Endothelial cell (in vitro differentiated cells): ENCODE results near the gene RAD51B. TPM values are rescaled to one million over a fixed set of nuclear protein-coding genes. Genes with fewer than 3 reads are reported as not detected.

Experiments
- DNase-seq: peaks from one replicate; pipeline ENCODE4 v3.0.0; 2021; ENCODE audit warnings: low spot score
- H3K27ac Mint-ChIP-seq: one replicate; pipeline ENCODE4 v1.8.0; 2021; ENCODE audit warnings: mixed read lengths, inconsistent platforms; ENCODE audit not compliant: unreplicated experiment
- H3K27me3 Mint-ChIP-seq: one replicate; pipeline ENCODE4 v1.8.0; 2021; ENCODE audit warnings: mild to moderate bottlenecking, moderate library complexity, mixed read lengths, inconsistent platforms; ENCODE audit not compliant: unreplicated experiment
- H3K36me3 Mint-ChIP-seq: one replicate; pipeline ENCODE4 v1.8.0; 2021; ENCODE audit warnings: mild to moderate bottlenecking, low read depth, mixed read lengths, inconsistent platforms; ENCODE audit not compliant: unreplicated experiment
- H3K4me1 Mint-ChIP-seq: one replicate; pipeline ENCODE4 v1.8.0; 2021; ENCODE audit warnings: mild to moderate bottlenecking, mixed read lengths, inconsistent platforms; ENCODE audit not compliant: unreplicated experiment
- H3K4me3 Mint-ChIP-seq: one replicate; pipeline ENCODE4 v1.8.0; 2021; ENCODE audit warnings: mild to moderate bottlenecking, mixed read lengths, inconsistent platforms; ENCODE audit not compliant: unreplicated experiment
- H3K9me3 Mint-ChIP-seq: one replicate; pipeline ENCODE4 v1.8.0; 2021; ENCODE audit warnings: mixed read lengths, inconsistent platforms; ENCODE audit not compliant: unreplicated experiment
- CTCF ChIP-seq: fragments of 200-600 bp; sonication (generic); IDR thresholded peaks from one replicate; pipeline ENCODE4 v1.5.0; 2021; ENCODE audit warnings: antibody characterized with exemption; ENCODE audit not compliant: unreplicated experiment
- total RNA-seq: library from RNA; stranded (reverse); fragmentation: NEBNext Ultra II Directional; extraction: Animal tissue kit (Norgen Biotek cat#: 25700); gene quantifications from one replicate; pipeline ENCODE4 v1.2.1, GENCODE V29; 2021; ENCODE audit not compliant: unreplicated experiment

RAD51B gene
- total RNA-seq, 1 donor from 2014 or later = 23.5 TPM

GRCh38 chr14:68407825-68408224 lies 588.2 kb downstream of the RAD51B start:
- Mint-ChIP-seq H3K36me3 (no peaks in the 10 kb centered on the region), H3K4me3 (no peak overlapping the region), H3K27ac (no peak overlapping the region), H3K9me3 (no peaks in the 10 kb centered on the region), H3K27me3 (peaks cover 2% of the 10 kb centered on the region), H3K4me1 (peaks cover 23% of the 10 kb centered on the region)
- no peak for TF ChIP-seq CTCF
- no peak for DNase-seq

GRCh38 chr14:68408680-68409079 lies 589.1 kb downstream of the RAD51B start:
- no peak for DNase-seq
- Mint-ChIP-seq H3K27me3 (peaks cover 2% of the 10 kb centered on the region), H3K36me3 (no peaks in the 10 kb centered on the region), H3K27ac (no peak overlapping the region), H3K4me3 (no peak overlapping the region), H3K4me1 (peaks cover 22% of the 10 kb centered on the region), H3K9me3 (no peaks in the 10 kb centered on the region)
- TF ChIP-seq CTCF = no peak

GRCh38 chr14:68409387-68409786 lies 589.8 kb downstream of the RAD51B start:
- no peaks in the 10 kb centered on the region for H3K9me3 Mint-ChIP-seq
- no peak for TF ChIP-seq CTCF
- no peaks in the 10 kb centered on the region for H3K36me3 Mint-ChIP-seq
- H3K4me1 Mint-ChIP-seq = peaks cover 15% of the 10 kb centered on the region
- no peak for DNase-seq
- no peak overlapping the region for H3K27ac Mint-ChIP-seq
- no peak overlapping the region for H3K4me3 Mint-ChIP-seq
- H3K27me3 Mint-ChIP-seq = peaks cover 2% of the 10 kb centered on the region

- no peak for TF ChIP-seq CTCF
- DNase-seq = no peak
- Mint-ChIP-seq H3K4me1 (peaks cover 12% of the 10 kb centered on the region), H3K36me3 (no peaks in the 10 kb centered on the region), H3K27me3 (peaks cover 2% of the 10 kb centered on the region), H3K27ac (no peak overlapping the region), H3K9me3 (no peaks in the 10 kb centered on the region), H3K4me3 (no peak overlapping the region)
Observed at GRCh38 chr14:68412505-68413465, 593.2 kb downstream of the RAD51B start.

- no peak overlapping the region for H3K4me3 Mint-ChIP-seq
- TF ChIP-seq CTCF = no peak
- no peak overlapping the region for H3K27ac Mint-ChIP-seq
- no peaks in the 10 kb centered on the region for H3K36me3 Mint-ChIP-seq
- H3K9me3 Mint-ChIP-seq = no peaks in the 10 kb centered on the region
- peaks cover 9% of the 10 kb centered on the region for H3K4me1 Mint-ChIP-seq
- H3K27me3 Mint-ChIP-seq = peaks cover 2% of the 10 kb centered on the region
- no peak for DNase-seq
Observed at GRCh38 chr14:68413509-68413908, 593.9 kb downstream of the RAD51B start.
